Ureter (tissue), 1 donor: ENCODE results near the gene RB1. TPM values are rescaled to one million over a fixed set of nuclear protein-coding genes. Genes with fewer than 3 reads are reported as not detected.
"Not testable (repeated sequence)": the region's sequence is repeated elsewhere in the genome, so short reads cannot be mapped to it uniquely, and the experiment has no call there.

Source experiments
- DNase-seq: peaks from one replicate; pipeline ENCODE4 v3.0.0-alpha.2; 2020; ENCODE audit warnings: low spot score
- total RNA-seq: library from RNA; stranded (reverse); gene quantifications from one replicate; pipeline ENCODE4 v1.2.4, GENCODE V29; 2023
- donor health status: DM: yes; HTN: yes; CAD: no.

RB1 gene
- total RNA-seq, 1 donor from 2014 or later, result 34.8 TPM

DNA sequence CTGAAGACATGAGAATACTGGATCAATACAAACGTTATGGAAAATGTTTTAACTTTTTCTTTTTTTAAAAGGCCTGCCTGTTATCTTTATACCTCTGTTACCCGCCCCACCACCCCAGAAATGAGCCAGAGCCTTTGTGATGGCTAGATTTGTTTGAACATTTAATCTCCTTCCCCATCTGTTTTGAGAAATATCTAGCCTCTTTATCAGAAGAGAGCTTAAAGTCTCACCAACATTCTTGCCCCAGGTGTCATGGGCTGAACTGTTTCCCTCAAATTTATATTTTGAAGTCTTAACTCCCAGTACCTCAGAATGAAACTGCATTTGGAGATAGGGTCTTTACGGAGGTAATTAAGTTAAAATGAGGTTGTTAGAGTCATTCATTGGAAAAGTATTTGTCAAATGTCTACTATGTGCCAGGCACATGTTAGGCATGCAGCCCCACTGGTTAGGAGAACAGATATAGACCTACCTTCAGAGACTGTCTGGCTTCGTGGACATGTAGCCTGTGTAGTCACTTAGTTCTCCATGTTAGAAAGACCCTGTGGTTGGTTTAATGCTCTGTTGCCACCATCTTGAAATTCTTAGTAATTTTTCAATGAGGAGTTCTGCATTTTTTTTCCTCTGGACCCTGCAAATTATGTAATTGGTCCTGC lies 6.3 kb upstream of the RB1 start:
- DNase-seq, result no peak

DNA sequence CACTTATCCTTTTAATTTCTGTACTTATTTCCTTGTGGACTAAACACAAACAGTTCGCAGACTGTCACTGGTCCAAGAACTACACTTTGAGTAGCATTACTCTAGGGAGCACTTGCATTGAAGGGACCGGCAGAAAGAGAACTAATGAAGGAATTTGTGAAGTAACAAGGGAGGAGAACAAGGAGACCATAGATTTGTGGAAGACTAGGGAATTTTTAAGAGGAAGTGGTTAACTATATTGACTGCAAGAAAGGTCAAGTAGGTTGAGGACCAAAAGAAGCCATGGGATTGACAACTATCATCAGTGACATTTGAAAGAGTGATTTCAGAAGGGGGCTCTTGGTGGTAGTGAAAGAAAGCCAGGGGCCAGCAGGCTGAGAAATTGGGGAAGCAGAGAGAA lies 4.0 kb upstream of the RB1 start:
- DNase-seq, result no peak

DNA sequence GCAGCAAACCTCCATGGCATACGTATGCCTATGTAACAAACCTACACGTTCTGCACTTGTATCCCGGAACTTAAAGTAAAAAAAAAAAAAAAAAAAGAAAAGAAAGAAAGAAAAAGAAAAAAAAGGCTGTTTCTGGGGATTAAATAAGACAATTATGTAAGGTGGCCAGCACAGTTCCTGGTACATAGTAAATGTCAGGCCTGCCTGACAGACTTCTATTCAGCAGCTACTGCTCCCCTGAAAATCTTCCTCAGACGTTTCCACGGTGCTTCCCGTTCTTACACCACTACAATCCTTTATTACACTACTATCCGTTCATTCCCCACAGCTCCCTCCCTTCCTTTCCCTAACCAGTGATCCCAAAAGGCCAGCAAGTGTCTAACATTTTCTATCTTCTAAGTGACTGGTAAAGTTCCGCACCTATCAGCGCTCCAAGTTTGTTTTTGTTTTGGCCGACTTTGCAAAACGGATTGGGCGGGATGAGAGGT lies 636 bp upstream of the RB1 start:
- DNase-seq, result no peak

DNA sequence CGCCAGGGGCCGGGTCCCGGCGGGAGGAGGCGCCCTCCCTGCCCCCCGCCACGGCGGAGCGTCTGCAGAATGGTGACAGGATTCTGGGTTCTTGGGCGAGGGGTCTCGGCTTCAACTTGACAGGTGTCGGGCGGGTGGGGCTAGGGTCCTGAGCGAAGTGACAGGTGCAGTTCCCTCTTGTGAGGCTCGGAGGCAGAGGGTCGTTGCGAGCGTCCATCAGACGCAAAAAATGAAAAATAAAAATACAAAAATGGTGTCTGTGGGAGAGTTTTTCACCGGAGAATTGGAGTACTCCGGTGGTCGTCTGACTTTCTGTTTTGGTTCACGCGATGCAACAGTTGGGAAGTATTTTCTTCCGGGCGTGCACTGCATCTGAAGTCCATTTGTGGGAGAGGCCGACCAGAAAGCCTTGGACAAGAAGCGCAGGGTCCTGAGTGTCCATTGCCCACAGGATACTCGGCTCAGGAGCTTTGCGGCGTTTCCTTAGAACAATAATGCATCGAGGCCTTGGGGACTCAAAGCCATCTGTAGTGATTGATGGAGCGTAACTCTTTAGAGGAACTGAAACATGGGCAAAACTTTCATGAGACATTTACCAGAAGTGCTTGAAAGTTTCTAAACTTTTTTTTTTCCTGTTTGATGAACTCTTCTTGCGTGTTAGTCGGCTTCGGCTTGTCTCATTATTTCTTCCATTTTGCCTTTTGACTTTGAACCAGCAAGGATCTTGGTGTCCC lies 759 bp downstream of the RB1 start:
- DNase-seq, result no peak

DNA sequence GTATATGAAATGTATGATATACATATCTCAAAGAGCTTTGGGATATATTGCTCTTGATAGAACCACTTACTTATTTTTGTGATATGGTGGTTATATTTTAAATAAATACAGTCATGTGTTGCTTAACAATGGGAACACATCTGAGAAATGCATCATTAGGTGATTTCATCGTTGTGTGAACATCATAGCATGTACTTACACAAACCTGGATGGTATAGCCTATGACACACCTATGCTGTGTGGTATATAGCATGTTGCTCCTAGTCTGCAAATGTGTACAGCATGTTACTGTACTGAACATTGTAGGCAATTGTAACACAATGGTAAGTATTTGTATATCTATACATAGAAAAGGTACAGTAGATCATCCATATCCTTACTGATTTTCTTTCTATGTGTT lies 7.7 kb downstream of the RB1 start:
- DNase-seq, result no peak

DNA sequence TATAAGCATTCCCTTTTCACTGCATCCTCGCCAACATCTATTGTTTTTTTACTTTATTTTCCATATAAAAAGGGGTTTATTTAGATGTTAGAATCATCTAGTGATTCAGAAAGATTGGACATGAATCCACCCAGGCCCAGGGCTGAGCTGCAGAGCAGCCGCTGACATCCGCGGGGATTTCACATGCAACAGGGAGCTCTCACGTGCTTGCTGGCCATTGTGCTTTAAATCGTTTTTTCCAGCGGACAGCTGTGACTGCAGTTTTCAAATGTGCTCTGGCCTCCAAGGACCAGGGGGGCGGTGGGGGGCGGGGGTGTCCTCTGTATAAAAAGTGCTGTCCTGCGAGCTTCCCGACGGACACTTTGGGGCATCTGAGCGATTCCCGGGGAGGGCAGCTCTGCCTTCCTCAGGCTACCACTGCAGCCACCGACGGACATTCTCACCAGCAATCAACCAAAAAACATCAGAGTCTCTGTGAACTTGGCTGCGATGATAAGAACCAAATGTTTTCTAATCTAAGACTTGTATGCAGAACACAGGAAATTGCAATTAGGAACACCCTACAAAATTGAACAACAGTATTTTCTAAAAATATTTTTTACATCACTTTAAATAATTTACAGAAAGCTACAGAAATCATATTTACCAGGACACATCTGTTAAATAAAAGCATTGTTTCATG lies 12.6 kb downstream of the RB1 start:
- no peak for DNase-seq

DNA sequence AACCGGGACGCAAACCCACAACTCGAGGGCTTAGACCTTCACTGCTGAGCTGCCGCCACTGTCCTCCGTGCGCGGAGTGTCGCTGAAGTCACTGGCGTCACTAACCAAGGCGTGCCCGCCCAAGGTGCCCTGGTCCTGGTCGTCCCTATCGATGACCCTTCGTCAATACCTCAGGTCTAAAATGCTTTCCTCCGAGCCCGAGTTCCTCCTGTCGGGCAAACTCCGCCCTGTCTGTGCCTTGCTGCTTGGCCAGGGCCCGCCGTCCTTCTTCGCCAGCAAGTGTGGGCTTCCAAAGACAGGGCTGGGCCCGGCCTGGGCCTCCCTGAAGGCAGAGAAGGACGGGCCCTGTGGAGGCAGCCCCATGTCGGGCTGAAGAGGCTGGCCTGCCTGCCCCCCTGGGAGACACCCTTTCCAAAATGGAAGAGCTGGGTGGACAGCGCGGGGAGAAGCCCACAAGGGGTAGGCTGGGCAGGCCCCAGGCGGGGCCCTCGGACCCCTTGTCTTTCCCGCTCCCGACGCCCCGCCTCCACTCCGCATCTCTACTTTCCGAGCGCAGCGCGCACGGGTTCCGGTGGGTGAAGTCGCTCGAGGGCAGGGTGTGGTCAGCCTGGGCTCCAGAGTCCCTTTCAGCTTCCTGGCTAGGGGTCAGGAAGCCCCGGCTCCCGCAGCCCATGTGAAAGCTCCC lies 13.4 kb downstream of the RB1 start:
- no peak for DNase-seq

DNA sequence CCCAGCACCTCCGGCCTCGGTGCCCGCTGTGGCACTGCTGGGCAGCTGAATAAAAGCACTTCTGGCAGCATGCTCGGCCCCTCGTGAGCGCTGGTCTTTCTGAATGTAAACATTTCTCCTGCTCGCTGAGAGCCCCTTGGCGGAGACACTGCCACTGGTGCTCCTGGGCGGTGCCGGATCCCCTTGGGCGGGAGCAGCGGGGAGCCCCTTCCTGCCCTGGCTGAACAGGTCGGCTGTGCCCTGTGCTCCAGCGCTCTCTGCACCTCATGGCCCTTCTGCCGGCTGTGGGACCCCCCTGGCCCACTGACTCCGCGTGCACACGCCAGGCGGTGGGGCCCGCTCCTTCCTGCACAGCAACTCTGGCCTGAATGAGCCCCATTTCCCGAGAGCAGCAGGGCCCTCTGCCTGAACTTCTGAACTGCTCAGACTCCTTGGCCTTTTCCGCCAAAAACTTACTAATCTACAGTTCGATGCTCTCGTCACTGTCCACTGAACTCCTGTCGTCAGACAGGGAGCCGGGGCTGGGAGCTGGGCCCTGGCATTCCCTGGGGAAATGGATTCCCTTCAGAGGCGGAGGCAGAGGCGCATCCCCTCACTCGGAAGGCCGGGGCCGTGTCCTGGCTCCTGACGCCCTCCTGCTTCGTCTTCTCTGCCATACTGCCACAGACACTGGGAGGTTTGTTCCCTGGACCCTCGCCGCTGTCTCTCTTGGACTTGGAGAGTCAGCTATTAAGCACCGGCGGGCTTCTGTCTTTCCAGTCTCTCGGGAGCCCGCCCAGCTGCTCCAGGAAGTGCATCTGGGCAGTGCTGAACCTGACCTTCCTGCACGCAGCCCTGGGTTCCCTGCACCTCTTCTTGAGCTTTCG lies 14.2 kb downstream of the RB1 start:
- DNase-seq, result no peak

DNA sequence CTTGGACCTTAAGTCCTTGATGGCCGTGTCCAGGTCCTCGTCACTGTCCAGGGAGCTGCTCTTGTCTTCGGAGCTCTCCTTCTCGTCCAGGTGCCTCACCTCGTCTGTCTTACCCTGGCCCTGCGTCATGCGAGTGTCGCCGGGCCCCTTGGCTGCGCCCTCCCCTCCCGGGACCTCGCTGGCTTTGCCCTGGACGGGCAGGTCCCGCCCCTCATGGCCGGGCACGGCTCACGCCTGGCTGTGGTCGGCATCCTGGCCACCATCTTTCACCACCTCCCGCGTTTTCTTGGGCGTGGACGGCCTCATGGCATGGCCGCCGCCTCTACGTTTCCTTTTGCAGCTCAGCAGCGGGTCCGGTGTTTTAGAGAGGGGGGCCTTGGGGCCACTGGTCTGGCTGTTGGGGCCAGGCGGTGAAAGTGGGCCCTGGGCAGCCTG lies 14.8 kb downstream of the RB1 start:
- no peak for DNase-seq

DNA sequence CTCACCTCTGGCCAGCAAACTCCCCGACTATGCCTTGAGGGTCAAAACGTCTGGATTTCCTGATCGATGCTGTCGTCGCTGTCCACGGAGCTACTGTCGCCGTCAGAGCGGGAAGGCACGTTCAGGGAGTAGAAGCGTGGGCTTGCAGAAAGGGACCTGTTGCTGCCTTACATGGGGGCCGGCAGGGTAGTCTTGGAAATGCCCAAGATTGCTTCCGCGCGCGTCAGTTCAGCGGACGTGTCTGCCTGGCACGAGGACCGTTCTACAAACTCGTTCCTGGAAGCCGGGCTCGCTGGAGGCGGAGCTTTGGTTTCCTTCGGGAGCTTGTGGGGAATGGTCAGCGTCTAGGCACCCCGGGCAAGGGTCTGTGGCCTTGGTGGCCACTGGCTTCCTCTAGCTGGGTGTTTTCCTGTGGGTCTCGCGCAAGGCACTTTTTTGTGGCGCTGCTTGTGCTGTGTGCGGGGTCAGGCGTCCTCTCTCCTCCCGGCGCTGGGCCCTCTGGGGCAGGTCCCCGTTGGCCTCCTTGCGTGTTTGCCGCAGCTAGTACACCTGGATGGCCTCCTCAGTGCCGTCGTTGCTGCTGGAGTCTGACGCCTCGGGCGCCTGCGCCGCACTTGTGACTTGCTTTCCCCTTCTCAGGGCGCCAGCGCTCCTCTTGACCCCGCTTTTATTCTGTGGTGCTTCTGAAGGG lies 15.4 kb downstream of the RB1 start:
- DNase-seq, result no peak

DNA sequence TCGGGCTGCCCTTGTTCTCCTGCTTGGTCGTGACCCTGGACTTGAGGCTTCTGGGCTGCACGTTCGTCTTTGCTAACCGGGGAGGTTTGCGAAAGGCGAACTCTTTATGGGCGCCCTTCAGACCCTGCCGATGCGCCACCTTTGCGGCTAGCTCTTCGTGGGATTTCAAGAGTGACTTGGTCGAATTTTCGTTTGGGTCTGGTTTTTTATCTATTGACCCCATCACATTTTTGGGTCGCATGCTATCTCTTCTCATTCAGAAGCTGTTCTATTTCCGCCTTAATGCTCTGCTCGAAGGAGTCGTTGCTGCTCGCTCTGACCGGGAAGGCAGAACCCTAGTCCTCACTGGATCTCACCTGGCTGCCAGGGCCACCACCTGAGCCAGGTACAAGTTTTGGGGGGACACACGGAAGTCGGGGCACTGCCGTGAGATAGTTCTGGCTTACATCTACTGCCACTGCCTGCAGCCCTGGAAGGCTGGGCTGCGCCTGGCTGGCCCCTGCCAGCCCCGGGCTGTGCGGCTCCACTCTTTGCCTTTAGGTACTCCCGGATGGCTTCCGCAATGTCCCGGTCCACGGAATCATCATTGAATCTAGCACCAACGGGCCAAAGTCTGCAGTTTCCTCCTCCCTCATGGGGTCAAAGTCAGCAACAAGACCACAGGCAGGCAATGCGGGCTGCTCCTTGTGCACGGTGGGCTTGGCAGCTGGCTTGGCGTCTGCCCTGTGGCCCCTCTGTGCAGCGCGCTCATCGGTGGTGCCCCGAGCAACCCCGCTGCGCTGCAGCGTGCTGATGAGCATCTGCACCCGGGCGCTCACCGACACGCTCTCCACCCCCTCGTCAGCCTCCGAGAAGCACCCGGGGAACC lies 16.2 kb downstream of the RB1 start:
- DNase-seq, result no peak

DNA sequence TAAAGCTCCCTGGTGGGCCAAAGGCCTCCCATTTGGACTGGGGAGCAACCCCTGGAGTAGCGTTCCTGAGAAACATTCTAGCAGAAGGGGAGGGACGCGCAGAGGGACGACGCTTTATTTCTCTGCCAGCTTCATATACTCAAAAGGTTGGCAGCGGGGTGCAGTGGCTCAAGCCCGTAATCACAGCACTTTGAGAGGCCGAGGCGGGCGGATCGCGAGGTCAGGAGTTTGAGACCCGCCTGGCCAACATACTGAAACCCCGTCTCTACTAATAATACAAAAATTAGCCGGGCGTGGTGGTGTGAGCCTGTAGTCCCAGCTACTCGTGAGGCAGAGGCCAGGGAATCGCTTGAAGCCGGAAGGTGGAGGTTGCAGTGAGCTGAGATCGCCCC lies 16.8 kb downstream of the RB1 start:
- no peak for DNase-seq

DNA sequence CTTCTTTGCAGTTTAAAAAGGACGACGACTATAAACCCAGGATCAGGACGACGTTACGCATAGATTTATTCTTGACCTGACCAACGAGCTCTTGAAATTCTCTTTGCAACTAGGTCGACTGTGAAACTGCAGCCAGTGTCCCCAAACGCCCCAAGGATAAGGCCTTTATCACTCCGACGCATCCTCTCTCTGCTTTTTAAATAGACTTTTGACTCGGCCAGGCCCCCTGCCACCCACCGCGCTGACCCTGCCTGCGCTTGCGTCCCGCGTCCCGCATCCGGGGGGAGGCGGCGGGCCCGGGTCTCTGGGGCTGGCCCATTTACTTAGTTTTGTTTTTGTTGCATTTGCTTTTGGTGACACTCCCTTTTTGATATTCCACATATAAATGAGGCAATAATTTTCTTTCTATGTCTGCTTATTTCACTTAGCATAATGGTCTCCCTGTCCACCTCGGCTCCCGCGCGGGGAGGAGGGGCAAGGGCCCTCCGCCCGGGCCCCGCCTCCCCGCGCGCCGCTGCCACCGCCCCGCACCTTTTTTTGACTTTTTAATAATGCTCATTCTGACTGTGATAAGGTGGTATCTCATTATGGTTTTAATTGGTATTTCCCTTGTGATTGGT lies 17.4 kb downstream of the RB1 start:
- DNase-seq, result no peak

DNA sequence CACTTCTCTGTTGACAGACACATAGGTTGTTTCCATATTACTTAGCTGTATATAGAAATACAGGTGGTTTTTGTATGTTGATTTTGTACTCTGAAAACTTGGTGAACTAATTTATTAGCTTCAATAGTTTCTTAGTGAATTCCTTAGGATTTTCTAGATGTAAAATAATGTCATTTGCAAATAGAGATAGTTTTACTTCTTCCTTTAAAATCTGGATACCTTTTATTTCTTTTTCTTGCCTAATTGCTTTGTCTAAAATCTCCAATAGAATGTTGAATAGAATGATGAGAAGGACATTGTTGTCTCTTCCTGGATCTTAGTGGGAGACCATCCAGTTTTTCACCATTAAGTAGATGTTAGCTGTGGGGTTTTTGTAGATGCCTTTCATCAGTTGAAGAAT lies 18.7 kb downstream of the RB1 start:
- DNase-seq, result no peak

DNA sequence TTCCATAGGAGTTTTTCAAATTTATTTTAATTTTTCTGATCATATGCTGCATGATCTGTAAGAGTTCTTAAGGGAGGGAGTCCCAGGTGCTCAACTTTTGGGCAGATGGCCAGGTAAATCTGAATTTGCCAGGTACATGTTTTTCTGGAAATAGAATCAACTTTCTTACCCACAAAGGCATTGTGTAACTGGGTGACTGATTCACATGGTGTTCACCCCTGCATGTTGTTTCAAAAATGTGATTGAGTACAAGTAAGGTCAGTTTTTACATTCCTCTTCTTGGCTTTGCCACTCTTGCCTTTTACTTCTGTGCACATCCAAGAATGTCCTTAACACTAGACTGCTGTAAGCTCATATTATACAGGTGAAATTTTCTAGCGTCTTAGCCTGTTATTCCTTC lies 30.4 kb downstream of the RB1 start:
- peak; percentile 60 for DNase-seq

DNA sequence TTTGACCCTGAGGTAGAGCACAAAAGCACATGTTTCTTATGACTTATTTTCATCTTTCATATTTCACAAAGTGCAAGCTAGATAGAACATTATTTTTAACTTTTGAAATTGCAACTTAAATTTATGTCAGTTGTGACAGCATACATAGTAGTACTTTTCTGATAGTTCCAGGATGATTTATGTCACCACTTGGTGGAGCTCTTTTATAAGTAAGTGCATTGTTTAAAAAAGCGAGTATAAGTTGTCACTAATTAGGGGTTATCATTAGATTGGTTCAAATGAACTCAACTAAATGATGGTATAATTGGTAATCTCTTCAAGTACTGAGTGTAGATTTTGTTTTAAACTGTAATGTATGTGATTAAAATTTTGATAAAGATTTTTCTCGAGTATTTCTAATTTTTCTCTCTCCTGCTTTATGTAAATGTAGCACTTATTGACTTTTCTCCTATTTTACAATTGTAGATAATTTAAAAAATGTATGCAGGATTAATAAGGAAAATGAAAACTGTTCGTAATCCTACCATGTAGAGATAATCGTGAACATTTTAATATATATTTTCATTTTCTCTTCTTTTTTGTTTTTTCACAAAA lies 31.1 kb downstream of the RB1 start:
- no peak for DNase-seq

DNA sequence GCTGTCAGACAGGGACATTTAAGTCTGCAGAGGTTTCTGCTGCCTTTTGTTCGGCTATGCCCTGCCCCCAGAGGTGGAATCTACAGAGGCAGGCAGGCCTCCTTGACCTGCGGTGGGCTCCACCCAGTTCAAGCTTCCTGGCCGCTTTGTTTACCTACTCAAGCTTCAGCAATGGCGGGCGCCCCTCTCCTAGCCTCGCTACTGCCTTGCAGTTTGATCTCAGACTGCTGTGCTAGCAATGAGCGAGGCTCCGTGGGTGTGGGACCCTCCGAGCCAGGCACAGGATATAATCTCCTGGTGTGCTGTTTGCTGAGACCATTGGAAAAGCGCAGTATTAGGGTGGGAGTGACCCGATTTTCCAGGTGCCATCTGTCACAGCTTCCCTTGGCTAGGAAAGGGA lies 35.6 kb downstream of the RB1 start:
- DNase-seq, result not testable (repeated sequence)

DNA sequence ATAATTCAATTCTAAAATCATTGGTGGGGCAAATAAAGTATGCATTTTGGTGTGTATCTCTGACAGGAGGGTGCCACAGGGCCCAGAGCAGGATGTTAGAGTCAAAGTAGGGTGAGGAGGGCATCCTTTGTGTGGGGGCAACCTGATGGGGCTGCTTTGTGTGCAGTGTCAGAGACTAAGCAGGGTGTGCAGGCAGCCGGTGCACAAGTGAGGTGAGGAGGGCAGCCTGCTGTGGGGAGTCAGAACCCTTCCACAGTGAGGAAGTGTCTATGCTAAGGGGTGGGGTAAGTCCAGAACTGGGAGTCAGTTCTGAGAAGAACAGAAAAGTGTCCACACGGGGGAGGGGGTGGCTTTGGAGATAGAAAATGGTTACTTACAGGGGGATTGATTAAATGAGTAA lies 40.7 kb downstream of the RB1 start:
- DNase-seq, result no peak

DNA sequence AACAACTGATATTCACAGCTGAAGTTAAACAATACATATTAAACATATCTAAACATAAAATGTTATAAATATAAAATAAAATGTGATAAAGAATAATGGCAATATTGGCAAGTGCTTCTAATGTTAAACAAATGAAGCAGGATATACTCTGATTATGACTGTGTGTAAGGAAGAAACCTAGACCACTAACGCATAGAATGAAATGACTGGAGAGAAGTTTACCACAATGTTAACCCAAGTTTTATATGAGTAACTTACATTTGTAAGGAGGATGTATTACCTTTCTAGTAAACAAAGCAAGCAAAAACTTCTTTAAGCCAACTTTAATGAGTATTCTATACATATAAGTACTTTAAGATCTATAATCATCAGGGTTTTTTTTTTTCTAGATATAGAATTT lies 43.0 kb downstream of the RB1 start:
- DNase-seq, result no peak
